Right atrium auricular region (tissue), 2 donors: ENCODE measurements around the gene ZNFX1. TPM values are rescaled to one million over a fixed set of nuclear protein-coding genes. Genes with fewer than 3 reads are reported as not detected.
"Not testable (repeated sequence)": the region's sequence is repeated elsewhere in the genome, so short reads cannot be mapped to it uniquely, and the experiment has no call there.

ENCODE experiments used
- DNase-seq: peaks from one replicate; pipeline ENCODE4 v3.0.0-alpha.2; 2019; ENCODE audit warnings: low spot score
- H3K27ac ChIP-seq, 2 donors: fragments of 200-600 bp; sonication (generic); 1 replicate in 1 of 2; 2 replicates in 1 of 2; pipeline ENCODE4 v1.5.1; 2016 to 2019
- H3K27me3 ChIP-seq, 2 donors: fragments of 200-600 bp; sonication (generic); one replicate each; pipeline versions ENCODE4 v1.5.1 to v1.6.0; 2017 to 2019
- H3K36me3 ChIP-seq: fragments of 200-600 bp; sonication (generic); one replicate; pipeline ENCODE4 v1.5.1; 2016
- H3K4me1 ChIP-seq, 2 donors: fragments of 200-600 bp; sonication (generic); one replicate each; pipeline versions ENCODE4 v1.5.1 to v1.6.0; 2017 to 2019
- H3K4me3 ChIP-seq, 2 donors: fragments of 200-600 bp; sonication (generic); 1 replicate in 1 of 2; 2 replicates in 1 of 2; pipeline ENCODE4 v1.5.1; 2017 to 2019; ENCODE audit warnings: mild to moderate bottlenecking in 1 of 2, moderate library complexity in 1 of 2
- H3K9me3 ChIP-seq, 2 donors: fragments of 200-600 bp; sonication (generic); one replicate each; pipeline ENCODE4 v1.5.1; 2019
- total RNA-seq, 2 donors: library from RNA; depleted of rRNA; stranded (reverse); fragments of >200 nt; gene quantifications; one replicate each; pipeline ENCODE4 v1.1.0, GENCODE V29; 2016
- TF ChIP-seq, protein P1 (sequence below), 2 donors: fragments of 200-600 bp; sonication (generic); IDR thresholded peaks; one replicate each; pipeline ENCODE4 v1.5.1; 2019; ENCODE audit warnings: antibody characterized with exemption in 2 of 2

The ZNFX1 gene
- total RNA-seq, 2 donors from 2014 or later = 20.7 to 33.6 TPM

DNA sequence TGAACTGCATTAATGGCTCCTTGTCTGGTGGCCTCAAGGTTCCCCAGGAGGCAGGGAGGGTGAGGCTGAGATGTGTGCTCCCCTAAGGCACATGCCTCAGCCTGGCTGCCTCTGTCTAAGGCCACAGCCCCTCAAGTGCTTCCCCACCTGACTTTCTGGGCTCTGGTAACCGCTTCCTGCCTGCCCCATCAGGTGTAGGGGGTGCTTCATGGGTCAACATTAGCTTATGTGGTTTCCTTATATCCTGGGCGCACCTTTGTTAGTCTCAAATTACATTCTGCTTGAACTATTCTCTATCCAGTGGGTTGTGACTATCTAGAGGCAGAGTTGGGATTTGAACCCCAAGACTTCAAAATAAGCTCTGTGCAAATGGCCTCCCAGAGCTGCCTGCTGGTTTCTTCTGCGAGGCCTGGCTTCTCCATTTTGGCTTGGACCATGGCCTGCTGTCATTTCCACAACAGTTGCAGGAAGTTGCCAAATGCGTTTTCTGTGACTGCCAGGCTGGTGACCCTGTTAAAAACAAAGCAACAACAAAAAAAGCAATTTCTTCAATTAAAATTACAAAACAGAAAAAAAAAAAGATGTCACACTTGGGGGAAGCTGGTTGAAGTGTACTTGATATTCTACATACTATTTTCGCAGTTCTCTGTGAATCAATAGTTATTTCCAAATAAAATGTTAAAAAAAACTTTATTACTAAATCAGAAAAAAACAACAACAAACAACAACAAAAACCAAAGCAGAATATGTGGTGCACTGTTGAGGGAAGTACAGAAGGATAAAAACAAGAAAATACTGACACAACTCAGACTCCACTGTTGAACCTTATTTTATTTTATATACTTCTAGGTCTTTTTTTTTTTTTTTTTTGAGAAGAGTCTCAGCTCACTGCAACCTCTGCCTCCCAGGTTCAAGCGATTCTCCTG is 20.0 kb upstream of the ZNFX1 start:
- TF ChIP-seq, protein P1, sequence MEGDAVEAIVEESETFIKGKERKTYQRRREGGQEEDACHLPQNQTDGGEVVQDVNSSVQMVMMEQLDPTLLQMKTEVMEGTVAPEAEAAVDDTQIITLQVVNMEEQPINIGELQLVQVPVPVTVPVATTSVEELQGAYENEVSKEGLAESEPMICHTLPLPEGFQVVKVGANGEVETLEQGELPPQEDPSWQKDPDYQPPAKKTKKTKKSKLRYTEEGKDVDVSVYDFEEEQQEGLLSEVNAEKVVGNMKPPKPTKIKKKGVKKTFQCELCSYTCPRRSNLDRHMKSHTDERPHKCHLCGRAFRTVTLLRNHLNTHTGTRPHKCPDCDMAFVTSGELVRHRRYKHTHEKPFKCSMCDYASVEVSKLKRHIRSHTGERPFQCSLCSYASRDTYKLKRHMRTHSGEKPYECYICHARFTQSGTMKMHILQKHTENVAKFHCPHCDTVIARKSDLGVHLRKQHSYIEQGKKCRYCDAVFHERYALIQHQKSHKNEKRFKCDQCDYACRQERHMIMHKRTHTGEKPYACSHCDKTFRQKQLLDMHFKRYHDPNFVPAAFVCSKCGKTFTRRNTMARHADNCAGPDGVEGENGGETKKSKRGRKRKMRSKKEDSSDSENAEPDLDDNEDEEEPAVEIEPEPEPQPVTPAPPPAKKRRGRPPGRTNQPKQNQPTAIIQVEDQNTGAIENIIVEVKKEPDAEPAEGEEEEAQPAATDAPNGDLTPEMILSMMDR (IDR thresholded peaks at IDR 0.05) = no peak
- H3K27me3 ChIP-seq = no peaks in the 10 kb centered on the region
- no peak for DNase-seq
- no peaks in the 10 kb centered on the region for H3K36me3 ChIP-seq
- no peak overlapping the region for H3K4me3 ChIP-seq
- H3K4me1 ChIP-seq = no peaks in the 10 kb centered on the region
- no peak overlapping the region for H3K27ac ChIP-seq
- no peaks in the 10 kb centered on the region for H3K9me3 ChIP-seq

DNA sequence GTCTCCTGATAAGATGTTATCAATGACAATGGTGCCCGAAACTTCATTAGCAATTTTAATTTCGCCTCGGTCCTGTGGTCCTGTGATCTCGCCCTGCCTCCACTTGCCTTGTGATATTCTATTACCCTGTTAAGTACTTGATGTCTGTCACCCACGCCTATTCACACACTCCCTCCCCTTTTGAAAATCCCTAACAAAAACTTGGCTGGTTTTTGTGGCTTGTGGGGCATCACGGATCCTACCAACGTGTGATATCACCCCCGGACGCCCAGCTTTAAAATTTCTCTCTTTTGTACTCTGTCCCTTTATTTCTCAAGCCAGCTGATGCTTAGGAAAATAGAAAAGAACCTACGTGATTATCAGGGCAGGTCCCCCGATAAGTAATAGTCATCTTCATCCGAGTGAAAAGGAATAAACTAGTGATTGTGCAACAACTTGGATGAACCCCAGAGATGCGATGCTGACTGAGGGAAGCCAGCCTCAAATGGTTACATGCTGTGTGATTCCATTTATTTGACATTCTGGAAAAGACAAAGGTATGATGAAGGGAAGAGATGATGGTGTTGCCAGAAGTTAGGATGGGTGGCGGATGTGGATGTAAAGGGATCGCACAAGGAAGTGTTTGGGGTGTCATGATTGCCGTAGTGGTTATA is 16.3 kb upstream of the ZNFX1 start:
- H3K27me3 ChIP-seq, H3K4me1 ChIP-seq, DNase-seq, H3K4me3 ChIP-seq, H3K27ac ChIP-seq, H3K9me3 ChIP-seq: not testable (repeated sequence)
- peaks cover 28% of the 10 kb centered on the region for H3K36me3 ChIP-seq

GRCh38 chr20:49293122-49293521 is 15.3 kb upstream of the ZNFX1 start:
- peaks cover 39% of the 10 kb centered on the region for H3K36me3 ChIP-seq
- TF ChIP-seq, protein P1 (IDR thresholded peaks at IDR 0.05) = no peak
- no peaks in the 10 kb centered on the region for H3K9me3 ChIP-seq
- DNase-seq = no peak
- H3K4me3 ChIP-seq = no peak overlapping the region
- no peaks in the 10 kb centered on the region for H3K4me1 ChIP-seq
- H3K27me3 ChIP-seq = no peaks in the 10 kb centered on the region
- H3K27ac ChIP-seq = no peak overlapping the region

DNA sequence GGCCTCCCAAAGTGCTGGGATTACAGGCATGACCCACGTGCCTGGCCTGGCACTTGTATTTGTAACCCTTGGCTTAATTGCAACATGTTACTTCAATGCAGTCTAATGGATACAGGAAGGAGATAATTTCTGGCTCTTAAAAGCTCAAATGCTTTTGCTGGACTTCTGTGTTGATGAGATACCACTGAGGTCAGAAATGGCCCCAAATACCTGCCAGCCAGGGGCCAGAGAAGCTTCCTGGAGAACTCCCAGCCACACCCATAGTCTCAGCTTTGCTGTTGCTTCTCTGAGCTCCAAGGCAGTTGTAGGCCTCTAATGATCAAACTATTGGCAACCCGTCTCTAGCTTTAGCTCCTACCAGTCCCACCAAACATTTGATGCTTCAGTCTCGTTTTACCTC is 14.2 kb upstream of the ZNFX1 start:
- DNase-seq = no peak
- H3K36me3 ChIP-seq = peaks cover 50% of the 10 kb centered on the region
- H3K27ac ChIP-seq = no peak overlapping the region
- no peaks in the 10 kb centered on the region for H3K27me3 ChIP-seq
- H3K4me3 ChIP-seq = no peak overlapping the region
- peaks cover 0 to 7% of the 10 kb centered on the region in 2 donors for H3K9me3 ChIP-seq
- no peaks in the 10 kb centered on the region for H3K4me1 ChIP-seq
- TF ChIP-seq, protein P1 (IDR thresholded peaks at IDR 0.05) = no peak

DNA sequence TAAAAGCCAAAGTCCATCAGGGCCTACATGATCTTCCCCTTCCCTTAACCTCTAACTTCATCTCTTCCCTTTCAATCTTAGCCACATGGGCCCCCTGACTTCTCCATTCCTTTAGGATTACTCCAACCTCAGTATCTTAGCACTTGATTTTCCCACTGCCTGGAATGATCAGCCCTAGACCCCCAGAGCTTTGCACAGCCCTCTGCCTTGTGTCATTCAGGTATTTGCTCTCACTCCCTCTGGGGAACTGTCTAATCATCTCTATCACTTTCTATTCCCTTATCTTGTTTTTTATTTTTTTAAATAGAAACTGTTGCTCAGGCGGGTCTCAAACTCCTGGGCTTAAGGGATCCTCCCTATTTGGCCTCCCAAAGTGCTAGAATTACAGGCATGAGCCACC is 13.3 kb upstream of the ZNFX1 start:
- Histone ChIP-seq H3K4me3 (no peak overlapping the region), H3K27ac (no peak overlapping the region), H3K9me3 (peaks cover 3 to 15% of the 10 kb centered on the region in 2 donors), H3K4me1 (no peaks in the 10 kb centered on the region), H3K36me3 (peaks cover 58% of the 10 kb centered on the region), H3K27me3 (no peaks in the 10 kb centered on the region)
- TF ChIP-seq, protein P1 (IDR thresholded peaks at IDR 0.05) = no peak
- no peak for DNase-seq

DNA sequence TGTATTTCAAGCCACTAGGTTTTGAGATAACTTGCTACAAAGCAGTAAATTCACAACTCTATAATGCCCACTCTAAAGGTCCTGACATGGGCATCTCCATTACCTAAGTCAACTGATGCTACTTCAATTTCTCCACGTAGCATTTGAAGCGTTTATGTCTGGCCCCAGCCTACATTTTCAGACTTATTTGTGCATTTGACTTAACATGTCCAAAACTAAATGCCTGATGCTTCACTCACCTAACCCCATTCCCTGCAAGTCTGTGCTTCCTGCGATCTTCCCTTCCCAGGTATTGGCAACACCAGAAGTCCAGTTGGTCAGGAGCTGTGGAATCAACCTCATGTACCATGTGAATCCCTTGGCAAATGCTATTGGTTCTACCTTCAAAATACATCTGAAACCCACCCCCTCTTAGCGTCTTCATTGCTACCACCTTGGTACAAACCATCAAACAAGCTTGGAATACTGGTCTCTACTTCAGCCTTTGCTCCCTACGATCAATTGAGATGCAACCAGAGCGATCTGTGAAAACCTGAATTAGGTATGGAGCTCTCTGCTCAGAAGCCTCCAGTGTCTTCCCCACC is 12.8 kb upstream of the ZNFX1 start:
- Histone ChIP-seq H3K4me1 (no peaks in the 10 kb centered on the region), H3K36me3 (peaks cover 63% of the 10 kb centered on the region), H3K27ac (no peak overlapping the region), H3K27me3 (no peaks in the 10 kb centered on the region), H3K9me3 (peaks cover 5 to 20% of the 10 kb centered on the region in 2 donors), H3K4me3 (no peak overlapping the region)
- no peak for DNase-seq
- TF ChIP-seq, protein P1 (IDR thresholded peaks at IDR 0.05) = no peak
